Lower leg skin (tissue), 4 donors: Measurements from ENCODE around the gene PLEKHG4B. TPM values are rescaled to one million over a fixed set of nuclear protein-coding genes. Genes with fewer than 3 reads are reported as not detected.
"Not testable (repeated sequence)": the region's sequence is repeated elsewhere in the genome, so short reads cannot be mapped to it uniquely, and the experiment has no call there.

Experiments used
- DNase-seq, 2 donors: peaks; one replicate each; pipeline ENCODE4 v3.0.0-alpha.2; 2019; ENCODE audit warnings: low spot score in 2 of 2
- H3K4me3 ChIP-seq: fragments of 200-600 bp; sonication (generic); 2 replicates; pipeline ENCODE4 v1.5.1; 2017; ENCODE audit warnings: mild to moderate bottlenecking, low read depth; ENCODE audit not compliant: poor library complexity, severe bottlenecking
- CTCF ChIP-seq, 3 donors: fragments of 450-650 bp; IDR thresholded peaks; one replicate each; pipeline ENCODE4 v1.5.1; 2016; ENCODE audit warnings: antibody characterized with exemption in 3 of 3, mild to moderate bottlenecking in 3 of 3, moderate library complexity in 2 of 3
- POLR2A ChIP-seq, 2 donors: fragments of 450-650 bp; IDR thresholded peaks; one replicate each; pipeline ENCODE4 v1.6.1; 2016 to 2017; ENCODE audit warnings: antibody characterized with exemption in 2 of 2, mild to moderate bottlenecking in 1 of 2, moderate library complexity in 1 of 2
- WGBS, 2 donors: methylation state at CpG; one replicate each; pipeline ENCODE4 v1.1.5; 2018; 5-methylcytosine and 5-hydroxymethylcytosine counted together
- intact Hi-C: fragments of 100-400 bp; cut with DNase I; formaldehyde crosslinking; loops from one replicate; pipeline ENCODE4 v1.15.0; 2023; ENCODE audit warnings: low total_unique reads
- total RNA-seq, 4 donors: library from RNA; depleted of rRNA; stranded (reverse); fragments of >200 nt; gene quantifications; one replicate each; pipeline ENCODE4 v1.1.0, GENCODE V29; 2016

PLEKHG4B gene
- total RNA-seq, 4 donors from 2014 or later = 0.17 to 2.1 (median 0.36) TPM

GRCh38 chr5:218457-219291 is 126.7 kb downstream of the PLEKHG4B start:
- 1% methylated on average over 32 to 64 of the region's 73 CpGs for WGBS, 2 donors
- TF ChIP-seq POLR2A (IDR thresholded peaks at IDR 0.05) (no peak), CTCF (IDR thresholded peaks at IDR 0.05) (no peak)
- H3K4me3 ChIP-seq = peak overlapping the region; percentile 99
- peak in 1 of 2 donors; percentile 28 for DNase-seq
- intact Hi-C loops = no loop called here

- WGBS, 2 donors = 13 to 14% methylated on average over 9 of the region's 9 CpGs
- no peak for TF ChIP-seq CTCF (IDR thresholded peaks at IDR 0.05)
- TF ChIP-seq POLR2A (IDR thresholded peaks at IDR 0.05) = no peak
- DNase-seq = no peak
- no peak overlapping the region for H3K4me3 ChIP-seq
- intact Hi-C loops = no loop called here
Observed at GRCh38 chr5:219460-219863, 127.5 kb downstream of the PLEKHG4B start.

GRCh38 chr5:219991-220390 is 128.0 kb downstream of the PLEKHG4B start:
- intact Hi-C loops = no loop called here
- WGBS, 2 donors = 32 to 36% methylated on average over 4 of the region's 4 CpGs

GRCh38 chr5:222951-223715 is 131.2 kb downstream of the PLEKHG4B start:
- DNase-seq = peak in 1 of 2 donors; percentile 64
- intact Hi-C loops, H3K4me3 ChIP-seq: not testable (repeated sequence)
- 57 to 63% methylated on average over 6 of the region's 6 CpGs for WGBS, 2 donors

More at GRCh38 chr5:219991-220390, 128.0 kb downstream of the PLEKHG4B start:
- DNase-seq = no peak
- H3K4me3 ChIP-seq = no peak overlapping the region
- TF ChIP-seq POLR2A (IDR thresholded peaks at IDR 0.05) = no peak

GRCh38 chr5:223791-224190 is 131.8 kb downstream of the PLEKHG4B start:
- no peak for TF ChIP-seq CTCF (IDR thresholded peaks at IDR 0.05)
- no peak for TF ChIP-seq POLR2A (IDR thresholded peaks at IDR 0.05)
- intact Hi-C loops = no loop called here
- DNase-seq = no peak
- H3K4me3 ChIP-seq = no peak overlapping the region
- 84 to 91% methylated on average over 6 of the region's 6 CpGs for WGBS, 2 donors

- WGBS, 2 donors = 94 to 96% methylated on average over 14 of the region's 14 CpGs
- no peak overlapping the region for H3K4me3 ChIP-seq
- intact Hi-C loops = no loop called here
- no peak for DNase-seq
- TF ChIP-seq POLR2A (IDR thresholded peaks at IDR 0.05) (no peak), CTCF (IDR thresholded peaks at IDR 0.05) (no peak)
Observed at GRCh38 chr5:225334-225733, 133.4 kb downstream of the PLEKHG4B start.

GRCh38 chr5:227375-227774 is 135.4 kb downstream of the PLEKHG4B start:
- intact Hi-C loops = not testable (repeated sequence)

More at GRCh38 chr5:227375-227774, 135.4 kb downstream of the PLEKHG4B start:
- WGBS, 2 donors = 95 to 96% methylated on average over 17 of the region's 17 CpGs
- not testable (repeated sequence) for H3K4me3 ChIP-seq, DNase-seq
